ENCODE data around the gene SCNN1A. TPM values are rescaled to one million over a fixed set of nuclear protein-coding genes. Genes with fewer than 3 reads are reported as not detected.

The SCNN1A gene
- total RNA-seq, 1 donor from 2014 or later = 55.2 TPM

DNA sequence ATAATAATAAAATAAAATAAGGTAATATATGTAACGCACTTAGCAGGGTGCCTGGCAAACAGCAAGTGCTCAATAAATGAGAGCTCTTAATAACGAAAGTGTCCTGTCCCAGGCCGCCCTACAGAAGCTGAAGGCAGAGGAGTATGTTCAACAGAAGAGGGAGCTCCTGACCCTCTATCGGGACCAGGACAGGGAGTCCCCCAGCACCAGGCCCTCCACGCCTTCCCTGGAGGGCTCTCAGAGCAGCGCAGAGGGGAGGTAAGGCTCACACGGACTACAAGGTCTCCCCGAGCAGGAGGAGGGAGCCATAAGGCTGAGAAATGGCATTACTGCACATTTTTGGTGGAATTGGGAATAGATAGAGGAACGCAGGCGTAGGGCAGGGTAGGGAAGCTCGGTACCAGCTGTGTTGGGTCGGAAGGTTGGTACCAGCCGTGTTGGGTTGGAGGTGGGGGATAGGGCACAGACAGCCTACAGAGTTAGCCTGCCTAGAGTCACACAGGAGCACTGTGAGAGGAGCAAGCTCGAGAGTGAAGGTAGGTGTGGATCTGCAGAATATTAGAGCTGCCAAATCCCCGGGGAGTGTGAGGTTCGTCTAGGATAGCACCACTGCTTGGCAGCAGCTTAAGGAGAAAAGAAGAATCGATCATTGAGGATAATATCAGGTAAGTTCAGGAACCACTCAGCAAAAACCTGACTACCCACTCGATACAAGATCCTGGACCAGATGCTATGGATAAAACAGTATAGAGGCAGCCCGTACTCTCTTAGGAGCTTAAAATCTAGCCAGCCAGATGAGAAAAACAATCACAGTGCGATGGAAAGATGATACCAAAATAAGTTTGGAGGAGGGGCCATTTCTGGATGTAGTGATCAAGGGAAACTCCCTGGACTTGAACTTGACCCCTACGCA is 48.8 kb downstream of the SCNN1A start:
- no peaks in the 10 kb centered on the region for H3K9me3 ChIP-seq
- no peak for DNase-seq (ENCODE audit: extremely low spot score in 2 of 2)
- H3K4me3 ChIP-seq = peak overlapping the region in 1 of 2 donors; percentile 15
- H3K36me3 ChIP-seq = peaks cover 0 to 41% of the 10 kb centered on the region in 2 donors
- peak overlapping the region; percentile 73 for H3K27ac ChIP-seq
- intact Hi-C loops (cut with DNase I) = loop anchor here (5.0 kb wide), 1 partner anchor 226 kb away; no protein-coding TSS in a partner anchor
- peaks cover 69% of the 10 kb centered on the region for H3K4me1 ChIP-seq
- H3K27me3 ChIP-seq = no peaks in the 10 kb centered on the region
- TF ChIP-seq CTCF (IDR thresholded peaks at IDR 0.05) (peak in 2 of 3 experiments; percentile 54 to 58), POLR2AphosphoS5 (IDR thresholded peaks at IDR 0.05; ENCODE audit: insufficient read depth in 1 of 2, low read depth in 1 of 2) (peak in 1 of 2 donors; percentile 70), POLR2A (IDR thresholded peaks at IDR 0.05) (no peak)

DNA sequence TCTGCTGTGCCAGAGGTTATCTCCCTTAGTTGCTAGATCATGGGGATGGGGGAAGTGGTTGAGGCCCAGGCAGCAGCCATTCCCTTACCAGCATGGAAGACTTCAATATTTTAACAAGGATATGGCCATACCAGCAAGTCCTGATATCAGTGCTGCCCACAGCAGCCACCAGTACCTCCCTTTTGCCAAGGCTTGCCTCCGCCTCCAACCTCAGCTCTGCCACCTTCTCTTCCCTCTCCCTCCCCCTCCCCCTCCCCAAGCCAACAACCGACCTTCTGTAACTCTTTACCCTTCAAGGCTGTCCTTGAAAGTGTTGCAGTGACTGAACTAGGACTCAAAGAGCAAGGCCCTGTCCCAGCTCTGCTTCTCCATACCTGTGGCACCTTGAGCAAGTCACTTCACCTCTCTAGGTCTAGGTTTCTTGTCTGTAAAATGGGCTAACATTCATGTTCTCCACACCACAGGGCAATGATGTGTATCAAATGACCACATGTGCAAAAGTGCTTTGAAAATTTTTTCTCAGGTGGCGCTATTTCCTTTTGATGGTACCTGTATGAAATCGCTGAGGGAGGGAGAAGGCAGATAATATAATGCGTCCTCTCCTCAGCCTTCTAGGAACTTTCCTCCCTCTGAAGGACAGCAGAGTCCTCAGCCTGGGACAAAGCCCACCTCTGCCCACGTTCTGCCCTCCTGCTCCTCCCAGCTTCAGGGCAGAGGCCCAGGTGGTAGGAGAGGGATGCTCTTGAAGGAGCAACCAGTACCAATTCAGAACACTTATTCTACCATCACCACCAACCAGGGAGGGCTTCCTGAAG is 50.2 kb downstream of the SCNN1A start:
- intact Hi-C loops (cut with DNase I) = loop anchor here (2.0 to 5.0 kb wide), 2 partner anchors 54 to 227 kb away; no protein-coding TSS in a partner anchor
- DNase-seq (ENCODE audit: extremely low spot score in 2 of 2) = no peak
- no peak overlapping the region for H3K4me3 ChIP-seq
- no peaks in the 10 kb centered on the region for H3K9me3 ChIP-seq
- no peaks in the 10 kb centered on the region for H3K27me3 ChIP-seq
- H3K4me1 ChIP-seq = peaks cover 69% of the 10 kb centered on the region
- H3K27ac ChIP-seq = peak overlapping the region; percentile 83
- peaks cover 0 to 27% of the 10 kb centered on the region in 2 donors for H3K36me3 ChIP-seq
- TF ChIP-seq POLR2AphosphoS5 (IDR thresholded peaks at IDR 0.05; ENCODE audit: insufficient read depth in 1 of 2, low read depth in 1 of 2) (no peak), POLR2A (IDR thresholded peaks at IDR 0.05) (no peak)

DNA sequence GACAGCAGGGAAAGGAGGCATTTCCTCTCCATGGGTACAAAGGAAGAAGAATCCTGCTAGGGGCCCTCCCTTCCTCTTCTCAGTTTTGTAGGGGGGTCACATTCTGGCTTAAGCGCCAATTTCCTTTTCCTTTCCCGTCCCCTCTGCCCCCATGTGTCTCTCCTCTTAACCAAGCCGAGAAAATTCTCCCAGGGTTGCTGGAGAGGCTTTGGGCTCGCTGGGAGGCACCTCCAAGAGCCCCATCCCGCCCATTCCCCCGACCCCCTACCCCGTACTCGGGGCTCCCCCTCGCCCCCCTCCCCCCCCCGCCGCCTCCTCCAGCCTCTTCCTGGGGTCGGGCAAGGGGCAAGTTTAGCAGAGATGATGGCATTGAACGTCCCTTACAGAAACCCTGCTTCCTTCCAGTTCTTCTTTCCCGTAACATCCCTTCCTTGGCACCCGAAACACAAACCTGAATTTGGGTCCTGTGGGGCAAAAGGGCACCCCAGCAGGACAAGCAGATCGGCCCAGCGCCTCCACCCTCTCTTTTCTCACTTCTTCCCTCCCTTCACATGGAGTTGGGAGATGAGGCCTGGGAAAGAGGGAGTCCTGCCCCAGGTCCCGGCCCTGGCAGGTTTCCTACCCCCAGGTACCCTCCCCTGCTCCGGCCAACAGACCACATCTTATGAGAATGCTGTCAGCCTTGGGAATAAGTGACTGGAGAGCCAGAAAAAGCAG is 51.2 kb downstream of the SCNN1A start:
- no peak for TF ChIP-seq POLR2AphosphoS5 (IDR thresholded peaks at IDR 0.05; ENCODE audit: insufficient read depth in 1 of 2, low read depth in 1 of 2)
- no peak for TF ChIP-seq POLR2A (IDR thresholded peaks at IDR 0.05)
- TF ChIP-seq CTCF (IDR thresholded peaks at IDR 0.05) = no peak
- no peaks in the 10 kb centered on the region for H3K9me3 ChIP-seq
- H3K27ac ChIP-seq = peak overlapping the region; percentile 83
- H3K4me1 ChIP-seq = peaks cover 69% of the 10 kb centered on the region
- peak overlapping the region in 1 of 2 donors; percentile 30 for H3K4me3 ChIP-seq
- intact Hi-C loops (cut with DNase I) = loop anchor here (2.0 kb wide), 1 partner anchor 55 kb away; no protein-coding TSS in a partner anchor
- no peak for DNase-seq (ENCODE audit: extremely low spot score in 2 of 2)
- H3K36me3 ChIP-seq = peaks cover 0 to 17% of the 10 kb centered on the region in 2 donors
- H3K27me3 ChIP-seq = no peaks in the 10 kb centered on the region

DNA sequence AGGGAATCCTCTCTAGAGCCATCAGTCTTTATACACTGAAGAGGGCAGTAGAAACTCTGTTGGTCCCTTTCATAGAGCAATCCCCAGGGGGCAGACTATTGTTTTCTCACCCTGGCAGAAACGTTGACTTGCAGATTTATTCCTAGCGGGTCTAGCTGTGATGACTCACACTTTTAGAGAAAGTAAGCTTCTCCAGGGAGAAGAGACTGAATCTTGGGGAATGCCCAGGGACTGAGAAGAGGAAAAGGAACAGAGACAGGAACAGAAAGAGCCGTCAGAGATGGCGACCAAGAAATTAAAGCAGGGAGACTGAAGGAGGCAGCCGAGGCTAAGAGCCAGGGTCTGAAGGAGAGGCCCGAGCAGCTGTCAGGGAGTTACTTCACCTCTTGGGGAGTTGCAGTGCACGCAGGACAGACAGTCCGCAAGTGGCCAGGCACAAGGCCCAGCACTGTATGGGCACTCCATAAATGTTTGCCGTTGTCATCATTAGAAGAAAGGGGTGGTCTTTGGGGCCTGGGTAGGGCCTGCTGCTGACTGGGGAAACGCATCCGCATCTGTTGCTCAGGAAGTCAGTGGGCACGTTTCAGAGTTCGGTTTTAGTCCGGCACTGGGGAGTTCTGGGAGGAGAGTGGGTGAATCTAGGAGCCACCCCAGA is 51.9 kb downstream of the SCNN1A start:
- H3K9me3 ChIP-seq = no peaks in the 10 kb centered on the region
- DNase-seq (ENCODE audit: extremely low spot score in 2 of 2) = no peak
- peaks cover 69% of the 10 kb centered on the region for H3K4me1 ChIP-seq
- H3K36me3 ChIP-seq = peaks cover 0 to 10% of the 10 kb centered on the region in 2 donors
- intact Hi-C loops (cut with DNase I) = no loop called here
- no peaks in the 10 kb centered on the region for H3K27me3 ChIP-seq
- TF ChIP-seq CTCF (IDR thresholded peaks at IDR 0.05) = no peak
- TF ChIP-seq POLR2A (IDR thresholded peaks at IDR 0.05) = no peak
- peak; percentile 65 to 84 for TF ChIP-seq POLR2AphosphoS5 (IDR thresholded peaks at IDR 0.05; ENCODE audit: insufficient read depth in 1 of 2, low read depth in 1 of 2)
- H3K27ac ChIP-seq = peak overlapping the region; percentile 83
- peak overlapping the region in 1 of 2 donors; percentile 30 for H3K4me3 ChIP-seq
